Measurements from ENCODE around the gene PSMA1. TPM values are rescaled to one million over a fixed set of nuclear protein-coding genes. Genes with fewer than 3 reads are reported as not detected.

Gene PSMA1
- total RNA-seq, 1 experiment from 2014 or later: 167 TPM

- no peak overlapping the region for H3K4me2 ChIP-seq (ENCODE audit: insufficient read depth, insufficient read length, low read length)
- Mint-ChIP-seq H3K4me3 (no peak overlapping the region; a peak in 1 of 5 replicates), H3K27me3 (ENCODE audit: low read depth) (no peaks in the 10 kb centered on the region), H3K4me1 (no peaks in the 10 kb centered on the region), H3K36me3 (ENCODE audit: insufficient read depth in 1 of 3, low read depth in 3 of 3) (peaks cover 32 to 69% (median 67%) of the 10 kb centered on the region in 3 experiments), H3K9me3 (no peaks in the 10 kb centered on the region), H3K27ac (no peak overlapping the region)
- H2BK120ac ChIP-seq (ENCODE audit: low read depth, low read length, poor library complexity, severe bottlenecking): no peak overlapping the region
- no peak overlapping the region for H2BK12ac ChIP-seq (ENCODE audit: insufficient read length, low read depth, low read length)
- no peak overlapping the region for H2AFZ ChIP-seq (ENCODE audit: low read length)
- no peaks in the 10 kb centered on the region for H3K4me1 ChIP-seq (ENCODE audit: insufficient read depth, low read length)
- no peak overlapping the region for H2BK20ac ChIP-seq (ENCODE audit: low read depth, low read length, poor library complexity, severe bottlenecking)
- H4K8ac ChIP-seq (replicated peaks; ENCODE audit: insufficient read length, low read depth, low read length): no peak overlapping the region
- no peak overlapping the region for H2BK15ac ChIP-seq (ENCODE audit: low read depth, low read length)
- no peak overlapping the region for H4K91ac ChIP-seq (ENCODE audit: insufficient read length, low read depth, low read length)
- no peaks in the 10 kb centered on the region for H3K23me2 ChIP-seq (ENCODE audit: insufficient read length, low read depth, low read length, poor library complexity, severe bottlenecking)
- no peak overlapping the region for H3K56ac ChIP-seq (ENCODE audit: insufficient read length, low read depth, low read length)
- H3K9me3 ChIP-seq (ENCODE audit: control insufficient read depth, low read depth, low read length): no peaks in the 10 kb centered on the region
- no peak overlapping the region for H3K18ac ChIP-seq (ENCODE audit: insufficient read length, low read depth, low read length)
- H3K79me2 ChIP-seq (ENCODE audit: insufficient read depth, low read length): no peaks in the 10 kb centered on the region
- H2BK5ac ChIP-seq (ENCODE audit: insufficient read length, low read length): no peak overlapping the region
- no CpG with 5 or more reads among the region's 3 CpGs for WGBS (ENCODE audit: extremely low coverage, insufficient read length, low lambda C conversion rate)
- H3K9ac ChIP-seq (ENCODE audit: extremely low read depth, insufficient read length, low read length): no peak overlapping the region
- H3T11ph ChIP-seq (ENCODE audit: low read length): no peak overlapping the region
- H4K20me1 ChIP-seq (ENCODE audit: control insufficient read depth, insufficient read depth, insufficient read length): no peaks in the 10 kb centered on the region
- H4K5ac ChIP-seq (ENCODE audit: insufficient read length, low read depth, low read length): no peak overlapping the region
- no peaks in the 10 kb centered on the region for H3K27me3 ChIP-seq (ENCODE audit: insufficient read depth, low read length)
- no peak overlapping the region for H3K4ac ChIP-seq (ENCODE audit: low read depth, low read length)
- DNase-seq: no peak
- H3K79me1 ChIP-seq (ENCODE audit: insufficient read depth, low read depth, low read length, poor library complexity, severe bottlenecking): no peaks in the 10 kb centered on the region
- H3K23ac ChIP-seq (ENCODE audit: insufficient read length, low read depth, low read length): no peak overlapping the region
- no peak for TF ChIP-seq CTCF (conservative IDR thresholded peaks at IDR 0.05)
- H3K14ac ChIP-seq (ENCODE audit: insufficient read depth, low read length): no peak overlapping the region
- no peak overlapping the region for H2AK5ac ChIP-seq (ENCODE audit: insufficient read length, low read length)
- no peak overlapping the region for H3K27ac ChIP-seq (ENCODE audit: insufficient read length, low read depth, low read length)
Observed at GRCh38 chr11:14506532-14506931, 13.7 kb downstream of the PSMA1 start.

Measured in H9 (cell line).